Pancreas (tissue), 10 donors: ENCODE results near the gene RAI1. TPM values are rescaled to one million over a fixed set of nuclear protein-coding genes. Genes with fewer than 3 reads are reported as not detected.

Source experiments
- ATAC-seq, 4 donors: fragments of 200-7000 bp; cut with Tn5 transposase; one replicate each; pipeline versions ENCODE4 v1.8.0 to v1.9.1; 2020; ENCODE audit warnings: mild to moderate bottlenecking in 4 of 4, moderate library complexity in 4 of 4
- DNase-seq, 6 donors: peaks; one replicate each; pipeline ENCODE4 v3.0.0-alpha.2; 2020
- FAIRE-seq: peaks from 2 replicates; lab custom pipeline; 2012; peaks lifted over from hg19 to GRCh38; lab: Jason Lieb, UNC
- H3K27ac ChIP-seq, 4 donors: fragments of 200-600 bp; sonication (generic); 1 replicate in 3 of 4; 2 replicates in 1 of 4; pipeline versions ENCODE4 v1.5.0 to v1.8.0; 2020
- H3K27me3 ChIP-seq, 4 donors: fragments of 200-600 bp; one replicate each; pipeline ENCODE4 v1.8.0; 2021
- H3K36me3 ChIP-seq, 3 donors: fragments of 200-600 bp; sonication (generic) in 1 of 3; one replicate each; pipeline versions ENCODE4 v1.5.0 to v1.8.0; 2020 to 2021
- H3K4me1 ChIP-seq, 3 donors: fragments of 200-600 bp; one replicate each; pipeline ENCODE4 v1.8.0; 2021
- H3K4me3 ChIP-seq, 4 donors: fragments of 200-600 bp; sonication (generic) in 2 of 4; one replicate each; pipeline versions ENCODE4 v1.5.0 to v1.8.0; 2020 to 2021
- H3K9me3 ChIP-seq, 4 donors: fragments of 200-600 bp; one replicate each; pipeline ENCODE4 v1.8.0; 2021
- CTCF ChIP-seq, 4 donors: fragments of 200-600 bp; sonication (generic) in 3 of 4; IDR thresholded peaks; one replicate each; pipeline versions ENCODE4 v1.5.0 to v1.8.0; 2021; ENCODE audit warnings: antibody characterized with exemption in 4 of 4
- WGBS, 2 donors: extraction: QIAGEN DNeasy Blood & Tissue Kit; methylation state at CpG; one replicate each; pipeline ENCODE4 v1.1.7; 2013; 5-methylcytosine and 5-hydroxymethylcytosine counted together
- intact Hi-C, 3 donors: fragments of 100-400 bp; cut with DNase I; formaldehyde crosslinking; loops; one replicate each; pipeline versions ENCODE4 v1.11.1 to v1.14.2; 2022
- polyA plus RNA-seq, 2 donors: library from polyadenylated mRNA; stranded (reverse); fragments of 200-250 nt; gene quantifications; one replicate each; pipeline ENCODE4 v1.2.3, GENCODE V29; 2013
- total RNA-seq, 6 donors: library from RNA; stranded (reverse); fragmentation: NEBNext Ultra II Directional in 4 of 6; extraction: Animal tissue kit (Norgen Biotek cat#: 25700) in 4 of 6; gene quantifications; one replicate each; pipeline versions ENCODE4 v1.2.1 to v1.2.4, GENCODE V29; 2021 to 2023
- donor health status: healthy with polysubstance abuse.
- donor health status: DM: no; HTN: no; CAD: no; lungs with moderate emphysema.
- donor health status: DM: no; HTN: no; CAD: no.
- donor health status: control.
- donor health status: control.
- donor health status: Bipolar disorder and iron deficiency.
- donor health status: DM: yes; HTN: yes; CAD: no.
- donor health status: DM: no; HTN: no; CAD: no.
- donor health status: DM: no; HTN: no; CAD: no.
- donor health status: DM: yes; HTN: yes; CAD: no.

The RAI1 gene
- total and polyA plus RNA-seq, 8 donors: 12.1 to 23.9 (median 16.7) TPM

GRCh38 chr17:17725752-17726457, 44.6 kb downstream of the RAI1 start:
- no peaks in the 10 kb centered on the region for H3K36me3 ChIP-seq
- DNase-seq (no peak), FAIRE-seq (no peak), ATAC-seq (no peak)
- no peaks in the 10 kb centered on the region for H3K4me1 ChIP-seq
- no peaks in the 10 kb centered on the region for H3K27me3 ChIP-seq
- WGBS, 2 donors: 83 to 86% methylated on average over 7 of the region's 7 CpGs
- TF ChIP-seq CTCF (IDR thresholded peaks at IDR 0.05): no peak
- H3K4me3 ChIP-seq: no peak overlapping the region
- H3K27ac ChIP-seq: no peak overlapping the region
- H3K9me3 ChIP-seq: no peaks in the 10 kb centered on the region
- intact Hi-C loops: no loop called here

- Histone ChIP-seq H3K9me3 (no peaks in the 10 kb centered on the region), H3K4me3 (no peak overlapping the region), H3K4me1 (no peaks in the 10 kb centered on the region), H3K27me3 (no peaks in the 10 kb centered on the region), H3K27ac (no peak overlapping the region), H3K36me3 (no peaks in the 10 kb centered on the region)
- intact Hi-C loops: no loop called here
- WGBS, 2 donors: 77 to 81% methylated on average over 6 of the region's 6 CpGs
- DNase-seq: no peak
- no peak for ATAC-seq
- no peak for FAIRE-seq
- no peak for TF ChIP-seq CTCF (IDR thresholded peaks at IDR 0.05)
Measured at GRCh38 chr17:17726458-17727060, 45.3 kb downstream of the RAI1 start.

- H3K4me1 ChIP-seq: no peaks in the 10 kb centered on the region
- WGBS, 2 donors: 83 to 86% methylated on average over 13 of the region's 13 CpGs
Measured at GRCh38 chr17:17727111-17727659, 45.9 kb downstream of the RAI1 start.

GRCh38 chr17:17728146-17728545, 46.9 kb downstream of the RAI1 start:
- H3K27me3 ChIP-seq: no peaks in the 10 kb centered on the region
- no peaks in the 10 kb centered on the region for H3K36me3 ChIP-seq
- TF ChIP-seq CTCF (IDR thresholded peaks at IDR 0.05): no peak
- no peak overlapping the region for H3K27ac ChIP-seq
- FAIRE-seq: no peak
- DNase-seq: no peak
- intact Hi-C loops: no loop called here
- peaks cover 0 to 8% (median 0%) of the 10 kb centered on the region in 3 donors for H3K4me1 ChIP-seq
- ATAC-seq: no peak
- WGBS, 2 donors: 82 to 91% methylated on average over 10 of the region's 10 CpGs
- no peak overlapping the region for H3K4me3 ChIP-seq
- no peaks in the 10 kb centered on the region for H3K9me3 ChIP-seq

More at GRCh38 chr17:17727111-17727659, 45.9 kb downstream of the RAI1 start:
- DNase-seq: no peak
- no peak for ATAC-seq
- Histone ChIP-seq H3K27ac (no peak overlapping the region), H3K4me3 (no peak overlapping the region), H3K9me3 (no peaks in the 10 kb centered on the region), H3K27me3 (no peaks in the 10 kb centered on the region), H3K36me3 (no peaks in the 10 kb centered on the region)
- intact Hi-C loops: no loop called here
- no peak for TF ChIP-seq CTCF (IDR thresholded peaks at IDR 0.05)
- FAIRE-seq: no peak
